GM19351 (cell line): ENCODE measurements around the gene BTN3A1.
"Not testable (repeated sequence)": the region's sequence is repeated elsewhere in the genome, so short reads cannot be mapped to it uniquely, and the experiment has no call there.

Source experiments
- ATAC-seq: cut with Tn5 transposase; IDR thresholded peaks from one replicate; pipeline ENCODE4 v1.9.1; 2021; ENCODE audit warnings: mild to moderate bottlenecking, moderate library complexity; ENCODE audit not compliant: unreplicated experiment

Gene BTN3A1

GRCh38 chr6:26412228-26412627 lies 10.2 kb downstream of the BTN3A1 start:
- no peak for ATAC-seq

- no peak for ATAC-seq
Measured at GRCh38 chr6:26412954-26413353, 10.9 kb downstream of the BTN3A1 start.

- no peak for ATAC-seq
Measured at GRCh38 chr6:26414281-26414680, 12.2 kb downstream of the BTN3A1 start.

GRCh38 chr6:26415036-26415614 lies 13.1 kb downstream of the BTN3A1 start:
- ATAC-seq, result no peak

GRCh38 chr6:26415791-26416190 lies 13.7 kb downstream of the BTN3A1 start:
- ATAC-seq, result no peak

- ATAC-seq, result no peak
Measured at GRCh38 chr6:26416288-26416687, 14.2 kb downstream of the BTN3A1 start.

- not testable (repeated sequence) for ATAC-seq
Measured at GRCh38 chr6:26418077-26418476, 16.0 kb downstream of the BTN3A1 start.

- ATAC-seq, result not testable (repeated sequence)
Measured at GRCh38 chr6:26418795-26419194, 16.7 kb downstream of the BTN3A1 start.

- no peak for ATAC-seq
Measured at GRCh38 chr6:26420688-26421171, 18.7 kb downstream of the BTN3A1 start.

GRCh38 chr6:26421259-26422144 lies 19.4 kb downstream of the BTN3A1 start:
- peak; percentile 95 for ATAC-seq

GRCh38 chr6:26422329-26422728 lies 20.3 kb downstream of the BTN3A1 start:
- no peak for ATAC-seq

- no peak for ATAC-seq
Measured at GRCh38 chr6:26426691-26427450, 24.8 kb downstream of the BTN3A1 start.

GRCh38 chr6:26427451-26427809 lies 25.4 kb downstream of the BTN3A1 start:
- ATAC-seq, result no peak

- ATAC-seq, result no peak
Measured at GRCh38 chr6:26428206-26428605, 26.1 kb downstream of the BTN3A1 start.

- no peak for ATAC-seq
Measured at GRCh38 chr6:26430787-26431186, 28.7 kb downstream of the BTN3A1 start.

- ATAC-seq, result no peak
Measured at GRCh38 chr6:26431258-26432172, 29.4 kb downstream of the BTN3A1 start.

- no peak for ATAC-seq
Measured at GRCh38 chr6:26432627-26433201, 30.6 kb downstream of the BTN3A1 start.

- ATAC-seq, result not testable (repeated sequence)
Measured at GRCh38 chr6:26433680-26434079, 31.6 kb downstream of the BTN3A1 start.

GRCh38 chr6:26436018-26436417 lies 33.9 kb downstream of the BTN3A1 start:
- ATAC-seq, result no peak

- no peak for ATAC-seq
Measured at GRCh38 chr6:26437550-26437949, 35.5 kb downstream of the BTN3A1 start.
